PC-9 (cell line): ENCODE data around the gene SERPINE1.

Experiments
- CTCF ChIP-seq: fragments of 200-600 bp; sonication (generic); conservative IDR thresholded peaks from 2 replicates; pipeline ENCODE4 v1.6.1; 2017; ENCODE audit warnings: mixed run types, antibody characterized with exemption, mild to moderate bottlenecking, moderate library complexity
- EZH2 ChIP-seq: fragments of 200-600 bp; sonication (generic); IDR thresholded peaks from 2 replicates; pipeline ENCODE4 v1.8.0; 2017; ENCODE audit warnings: antibody characterized with exemption, low read depth

- TF ChIP-seq CTCF: no peak
- TF ChIP-seq EZH2: no peak
Observed at GRCh38 chr7:101166909-101167644, 40.2 kb downstream of the SERPINE1 start.
